IMR-90 (cell line): ENCODE measurements around the gene SIPA1L3. TPM values are rescaled to one million over a fixed set of nuclear protein-coding genes. Genes with fewer than 3 reads are reported as not detected.
A peak's percentile ranks its signal among the peaks of the same experiment; 100 is the strongest.

Source experiments
- ATAC-seq: fragments of 200-7000 bp; cut with Tn5 transposase; 2 replicates; pipeline ENCODE4 v1.9.1; 2020; ENCODE audit warnings: low read depth, mild to moderate bottlenecking, moderate library complexity
- BruUV-seq: library from RNA; stranded (reverse); fragments of 400-500 nt; replicated peaks from 2 replicates; lab custom pipeline; 2021; lab: Mats Ljungman, UMichigan
- CTCF ChIA-PET: fragments of 300-600 bp; formaldehyde crosslinking; extraction: SDS; loops from one replicate; lab custom pipeline; 2021; ENCODE audit warnings: antibody characterized with exemption; lab: Yijun Ruan, JAX
- POLR2A ChIA-PET: fragments of 300-600 bp; sonication (Branson Sonifier 250); formaldehyde crosslinking; loops from one replicate; lab custom pipeline; 2022; ENCODE audit warnings: antibody characterized with exemption; ENCODE audit not compliant: unreplicated experiment; lab: Charles Lee
- DNase-seq: peaks from one replicate; pipeline ENCODE4 v3.0.0; 2013
- H2AFZ ChIP-seq: replicated peaks from 2 replicates; pipeline ENCODE3; 2013; ENCODE audit warnings: low read length, mild to moderate bottlenecking; ENCODE audit not compliant: poor library complexity
- H2AK5ac ChIP-seq: 2 replicates; pipeline ENCODE4 v1.6.1; 2013; ENCODE audit warnings: low read depth, low read length, inconsistent platforms
- H2AK9ac ChIP-seq: replicated peaks from 2 replicates; pipeline ENCODE3; 2013; ENCODE audit warnings: mild to moderate bottlenecking, low read depth, low read length, moderate library complexity; ENCODE audit not compliant: poor library complexity
- H2BK120ac ChIP-seq: 2 replicates; pipeline ENCODE4 v1.6.1; 2013; ENCODE audit warnings: low read depth, low read length, inconsistent platforms
- H2BK15ac ChIP-seq: 3 replicates; pipeline ENCODE4 v1.6.1; 2013; ENCODE audit warnings: low read depth, low read length, inconsistent platforms
- H2BK20ac ChIP-seq: 2 replicates; pipeline ENCODE4 v1.6.1; 2013; ENCODE audit warnings: low read depth, mild to moderate bottlenecking, inconsistent platforms, low read length, moderate library complexity
- H2BK5ac ChIP-seq: 2 replicates; pipeline ENCODE4 v1.6.1; 2013; ENCODE audit warnings: mild to moderate bottlenecking, low read depth, low read length, inconsistent platforms; ENCODE audit not compliant: poor library complexity, severe bottlenecking
- H3K14ac ChIP-seq: replicated peaks from 2 replicates; pipeline ENCODE4 v1.6.1; 2013; ENCODE audit warnings: low read depth, low read length, inconsistent platforms
- H3K18ac ChIP-seq: 2 replicates; pipeline ENCODE4 v1.6.1; 2013; ENCODE audit warnings: low read depth, low read length, control low read depth
- H3K23ac ChIP-seq: 2 replicates; pipeline ENCODE4 v1.6.1; 2013; ENCODE audit warnings: low read depth, low read length, inconsistent platforms
- H3K27ac ChIP-seq: 2 replicates; pipeline ENCODE4 v1.5.1; 2013; ENCODE audit warnings: mild to moderate bottlenecking, control low read depth, low read length; ENCODE audit not compliant: insufficient read depth
- H3K27me3 ChIP-seq: 2 replicates; pipeline ENCODE4 v1.6.1; 2013; ENCODE audit warnings: low read length; ENCODE audit not compliant: control insufficient read depth, insufficient read depth
- H3K36me3 ChIP-seq: 2 replicates; pipeline ENCODE4 v1.6.1; 2013; ENCODE audit warnings: low read length, mixed read lengths; ENCODE audit not compliant: control insufficient read depth, insufficient read depth
- H3K4ac ChIP-seq: 2 replicates; pipeline ENCODE4 v1.6.1; 2013; ENCODE audit warnings: low read depth, low read length, inconsistent platforms
- H3K4me1 ChIP-seq: 2 replicates; pipeline ENCODE4 v1.6.1; 2013; ENCODE audit warnings: low read length, mixed read lengths; ENCODE audit not compliant: control insufficient read depth, insufficient read depth
- H3K4me2 ChIP-seq: 2 replicates; pipeline ENCODE4 v1.6.1; 2013; ENCODE audit warnings: low read depth, mild to moderate bottlenecking, control low read depth, low read length, moderate library complexity
- H3K4me3 ChIP-seq: 2 replicates; pipeline ENCODE4 v1.5.1; 2013; ENCODE audit warnings: low read depth, mild to moderate bottlenecking, control low read depth, low read length, moderate library complexity; ENCODE audit not compliant: insufficient read depth
- H3K56ac ChIP-seq: 2 replicates; pipeline ENCODE4 v1.6.1; 2013; ENCODE audit warnings: low read length, inconsistent platforms; ENCODE audit not compliant: insufficient read depth; ENCODE audit errors: extremely low read depth
- H3K79me1 ChIP-seq, 2 experiments: 2 replicates each; pipeline ENCODE4 v1.6.1; 2013; ENCODE audit warnings: low read length in 2 of 2, inconsistent platforms in 1 of 2, low read depth in 1 of 2
- H3K9ac ChIP-seq: 2 replicates; pipeline ENCODE4 v1.6.1; 2013; ENCODE audit warnings: low read depth, low read length, control low read depth
- H3K9me1 ChIP-seq: 2 replicates; pipeline ENCODE4 v1.6.1; 2013; ENCODE audit warnings: low read length, inconsistent platforms; ENCODE audit not compliant: insufficient read depth
- H3K9me3 ChIP-seq: 2 replicates; pipeline ENCODE4 v1.6.1; 2013; ENCODE audit warnings: low read length; ENCODE audit not compliant: control insufficient read depth, insufficient read depth
- H4K20me1 ChIP-seq: 2 replicates; pipeline ENCODE4 v1.6.1; 2013; ENCODE audit warnings: low read length, inconsistent platforms; ENCODE audit not compliant: insufficient read depth
- H4K5ac ChIP-seq: 2 replicates; pipeline ENCODE4 v1.6.1; 2013; ENCODE audit warnings: mild to moderate bottlenecking, low read depth, low read length, control low read depth
- H4K8ac ChIP-seq, 2 experiments: 2 replicates each; pipeline ENCODE4 v1.6.1; 2013; ENCODE audit warnings: low read depth in 2 of 2, low read length in 2 of 2, control low read depth in 1 of 2, inconsistent platforms in 1 of 2
- H4K91ac ChIP-seq: 2 replicates; pipeline ENCODE4 v1.6.1; 2013; ENCODE audit warnings: low read depth, low read length, inconsistent platforms; ENCODE audit not compliant: insufficient read depth
- CTCF ChIP-seq: conservative IDR thresholded peaks from 2 replicates; pipeline ENCODE4 v1.5.1; 2012; ENCODE audit warnings: mild to moderate bottlenecking, low read depth, low read length, improper control_type of control experiment
- ELK1 ChIP-seq: fragments of 150-350 bp; IDR thresholded peaks from 2 replicates; pipeline ENCODE4 v1.6.1; 2016; ENCODE audit warnings: low read depth, mild to moderate bottlenecking, low read length, moderate library complexity, borderline replicate concordance
- FOS ChIP-seq: fragments of 150-350 bp; IDR thresholded peaks from 2 replicates; pipeline ENCODE4 v1.6.1; 2016; ENCODE audit warnings: low read depth, low read length
- MAFK ChIP-seq: IDR thresholded peaks from 2 replicates; pipeline ENCODE4 v1.6.1; 2012; ENCODE audit warnings: low read depth, low read length, improper control_type of control experiment
- MAZ ChIP-seq: IDR thresholded peaks from 2 replicates; pipeline ENCODE4 v1.6.1; 2012; ENCODE audit warnings: low read depth, mild to moderate bottlenecking, low read length, improper control_type of control experiment, moderate library complexity, borderline replicate concordance
- MXI1 ChIP-seq: IDR thresholded peaks from 2 replicates; pipeline ENCODE4 v1.6.1; 2012; ENCODE audit warnings: low read depth, mild to moderate bottlenecking, low read length, moderate library complexity, borderline replicate concordance
- POLR2A ChIP-seq: IDR thresholded peaks from 2 replicates; pipeline ENCODE4 v1.6.1; 2012; ENCODE audit warnings: mild to moderate bottlenecking, low read depth, low read length
- RAD21 ChIP-seq: IDR thresholded peaks from 2 replicates; pipeline ENCODE4 v1.6.1; 2012; ENCODE audit warnings: low read length, improper control_type of control experiment
- RCOR1 ChIP-seq: IDR thresholded peaks from 2 replicates; pipeline ENCODE4 v1.6.1; 2012; ENCODE audit warnings: mild to moderate bottlenecking, low read length, improper control_type of control experiment; ENCODE audit not compliant: insufficient replicate concordance
- RFX5 ChIP-seq: IDR thresholded peaks from 2 replicates; pipeline ENCODE4 v1.8.0; 2012; ENCODE audit warnings: low read depth, mild to moderate bottlenecking, low read length, moderate library complexity
- USF2 ChIP-seq: fragments of 150-350 bp; IDR thresholded peaks from 2 replicates; pipeline ENCODE4 v1.6.1; 2017; ENCODE audit warnings: mild to moderate bottlenecking, antibody characterized with exemption, low read length, low read depth
- WGBS, 2 experiments: methylation state at CpG; one replicate each; pipeline versions ENCODE4 v1.1.5 to v1.1.7; 2013; ENCODE audit warnings: missing lambda C conversion rate in 2 of 2; ENCODE audit not compliant: insufficient read length in 1 of 2; ENCODE audit errors: extremely low coverage in 2 of 2; 5-methylcytosine and 5-hydroxymethylcytosine counted together
- dilution Hi-C: fragments of 300-500 bp; cut with HindIII; formaldehyde crosslinking; loops from one replicate; pipeline ENCODE4 v1.14.3; 2018; ENCODE audit warnings: low sequenced_read_pairs; ENCODE audit not compliant: unreplicated experiment
- in situ Hi-C: fragments of 300-500 bp; cut with MboI; formaldehyde crosslinking; loops from 3 replicates; pipeline ENCODE4 v1.14.3; 2019; ENCODE audit warnings: low sequenced_read_pairs, inconsistent platforms, mixed read lengths
- intact Hi-C: fragments of 100-400 bp; cut with micrococcal nuclease; formaldehyde crosslinking; loops from 2 replicates; pipeline ENCODE4 v1.10.0; 2022
- polyA plus RNA-seq, 3 experiments: library from polyadenylated mRNA; depleted of rRNA; stranded (reverse); fragments of >200 nt; gene quantifications; 2 replicates each; pipeline ENCODE4 v1.2.3, GENCODE V29; 2012; ENCODE audit warnings: low replicate concordance in 1 of 3
- total RNA-seq: library from RNA; depleted of rRNA; stranded (reverse); fragments of >200 nt; gene quantifications from 2 replicates; pipeline ENCODE4 v1.2.3, GENCODE V29; 2012

The SIPA1L3 gene
- total and polyA plus RNA-seq, 2 of the 4 experiments (the other 2 are of a cell fraction), result 4.1 to 9.4 TPM

DNA sequence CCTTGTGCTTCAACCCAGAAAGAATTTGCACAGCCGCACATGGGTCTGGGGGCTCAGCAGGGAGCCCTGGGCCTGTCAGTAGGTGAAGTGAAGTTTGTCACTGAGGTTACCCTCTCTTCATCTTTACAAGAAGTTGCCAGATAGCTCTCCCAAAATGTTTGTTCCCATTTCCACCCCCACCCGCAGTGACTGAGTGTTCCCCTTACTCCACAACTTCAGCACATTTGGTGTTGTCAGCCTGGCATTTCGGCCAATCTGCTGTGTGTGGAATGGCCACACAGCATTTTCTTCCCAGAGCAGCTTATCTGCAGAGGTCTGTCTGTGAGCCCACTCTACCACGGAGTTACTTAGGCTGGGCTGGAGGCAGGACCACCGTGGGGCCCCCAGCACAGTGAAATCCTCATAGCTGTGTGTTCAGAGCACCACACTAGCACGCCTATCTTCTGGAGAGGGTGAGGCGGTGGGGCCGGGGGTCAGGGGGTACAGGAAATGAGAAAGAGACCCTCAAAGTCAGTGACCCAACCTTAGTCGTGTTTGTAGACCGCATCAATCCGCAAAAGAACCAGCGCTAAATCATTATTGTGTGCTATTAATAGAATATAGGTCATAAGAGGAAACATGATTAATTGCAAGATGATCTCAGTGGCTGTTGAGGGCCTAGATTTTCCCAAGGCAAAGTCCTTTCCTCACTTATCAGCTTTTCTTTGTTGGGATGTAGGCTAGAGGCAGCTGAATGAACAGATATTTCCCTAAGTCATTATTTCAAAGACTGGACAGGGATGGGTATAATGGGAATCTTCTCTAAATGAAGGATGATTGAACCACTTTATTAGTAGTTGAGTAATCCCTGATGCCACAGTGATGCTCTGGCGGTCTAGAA, 116.0 kb downstream of the SIPA1L3 start:
- intact Hi-C loops, result no loop called here
- BruUV-seq, result no TSS peak
- in situ Hi-C loops, result no loop called here
- Histone ChIP-seq H2BK5ac (no peak overlapping the region), H3K4ac (peak overlapping the region; percentile 65), H3K4me3 (no peak overlapping the region), H3K9ac (no peak overlapping the region), H3K4me1 (peaks cover 7% of the 10 kb centered on the region; the same call in 1 of the 2 replicates), H2BK15ac (peak overlapping the region; percentile 11; the same call in 1 of the 3 replicates), H2BK20ac (no peak overlapping the region), H3K27me3 (no peaks in the 10 kb centered on the region), H4K91ac (no peak overlapping the region; the same call in 1 of the 2 replicates), H3K4me2 (no peak overlapping the region), H4K20me1 (peaks cover 6% of the 10 kb centered on the region; the same call in 1 of the 2 replicates), H3K14ac (peak overlapping the region; percentile 62), H3K36me3 (no peaks in the 10 kb centered on the region), H3K18ac (no peak overlapping the region), H3K9me1 (peaks cover 36% of the 10 kb centered on the region), H4K5ac (no peak overlapping the region), H3K27ac (no peak overlapping the region), H3K79me1 (peaks cover 34 to 93% of the 10 kb centered on the region in 2 experiments), H3K9me3 (no peaks in the 10 kb centered on the region), H3K56ac (no peak overlapping the region), H3K23ac (0 out of 2 replicates have a peak overlapping the region, but pooled peaks have one; percentile 11), H2AK5ac (peak overlapping the region; percentile 78), H4K8ac (no peak overlapping the region; a peak in 1 of 4 replicates), H2AK9ac (no peak overlapping the region), H2BK120ac (no peak overlapping the region), H2AFZ (no peak overlapping the region)
- 78% methylated on average over 6 of the region's 13 CpGs; no CpG with 5 or more reads in 1 of the 2 experiments for WGBS, 2 experiments
- DNase-seq, result peak; percentile 67
- dilution Hi-C loops, result no loop called here
- ChIA-PET POLR2A (no interaction called here), CTCF (no interaction called here)
- ATAC-seq, result no peak
- TF ChIP-seq RFX5, result no peak
- TF ChIP-seq ELK1, result no peak
- TF ChIP-seq MXI1, result no peak
- no peak for TF ChIP-seq RCOR1
- no peak for TF ChIP-seq CTCF
- no peak for TF ChIP-seq FOS
- no peak for TF ChIP-seq USF2
- no peak for TF ChIP-seq RAD21
- TF ChIP-seq MAZ, result no peak
- TF ChIP-seq MAFK, result no peak
- TF ChIP-seq POLR2A, result no peak
